CD14-positive monocyte (primary cell): ENCODE results near the gene SMARCB1. TPM values are rescaled to one million over a fixed set of nuclear protein-coding genes. Genes with fewer than 3 reads are reported as not detected.

ENCODE experiments used
- DNase-seq, 3 donors: peaks; one replicate each; pipeline ENCODE4 v3.0.0-alpha.2; 2011 to 2022
- H2AFZ ChIP-seq: 2 replicates; pipeline ENCODE4 v1.6.0; 2012; ENCODE audit warnings: mild to moderate bottlenecking, low read depth, low read length, inconsistent platforms; ENCODE audit not compliant: insufficient read depth, poor library complexity, severe bottlenecking
- H3K27ac ChIP-seq, 2 donors: 1 replicate in 1 of 2; 2 replicates in 1 of 2; pipeline ENCODE4 v1.5.1; 2012 to 2013; ENCODE audit warnings: low read length in 2 of 2, control low read depth in 1 of 2, inconsistent platforms in 1 of 2, low read depth in 1 of 2, mild to moderate bottlenecking in 1 of 2
- H3K27me3 ChIP-seq, 2 donors: one replicate each; pipeline versions ENCODE4 v1.6.0 to v1.6.1; 2011 to 2013; ENCODE audit warnings: low read length in 2 of 2; ENCODE audit not compliant: control insufficient read depth in 2 of 2, insufficient read depth in 2 of 2
- H3K36me3 ChIP-seq, 2 donors: replicated peaks in 1 of 2; 1 replicate in 1 of 2; 2 replicates in 1 of 2; pipeline versions ENCODE4 v1.5.1 to v1.6.1; 2012 to 2013; ENCODE audit warnings: low read length in 2 of 2, control low read depth in 1 of 2, inconsistent platforms in 1 of 2, mild to moderate bottlenecking in 1 of 2; ENCODE audit not compliant: insufficient read depth in 2 of 2, control insufficient read depth in 1 of 2
- H3K4me1 ChIP-seq, 2 donors: 1 replicate in 1 of 2; 2 replicates in 1 of 2; pipeline versions ENCODE4 v1.5.1 to v1.6.1; 2012 to 2013; ENCODE audit warnings: low read length in 2 of 2, control low read depth in 1 of 2, inconsistent platforms in 1 of 2, mild to moderate bottlenecking in 1 of 2, moderate library complexity in 1 of 2; ENCODE audit not compliant: insufficient read depth in 2 of 2, control insufficient read depth in 1 of 2
- H3K4me2 ChIP-seq: replicated peaks from 2 replicates; pipeline ENCODE3; 2012; ENCODE audit warnings: low read length, moderate library complexity, mild to moderate bottlenecking; ENCODE audit not compliant: poor library complexity, severe bottlenecking; ENCODE audit errors: extremely low read depth
- H3K4me3 ChIP-seq, 3 experiments: fragments of 200-600 bp in 1 of 3; sonication (generic) in 1 of 3; replicated peaks in 1 of 3; 1 replicate in 2 of 3; 2 replicates in 1 of 3; pipeline ENCODE4 v1.5.1; 2011 to 2013; ENCODE audit warnings: low read length in 3 of 3, mild to moderate bottlenecking in 3 of 3, control low read depth in 2 of 3, low read depth in 2 of 3, inconsistent platforms in 1 of 3, moderate library complexity in 1 of 3
- H3K79me2 ChIP-seq: 2 replicates; pipeline ENCODE4 v1.6.0; 2012; ENCODE audit warnings: mild to moderate bottlenecking, control low read depth, inconsistent platforms, low read length, moderate library complexity; ENCODE audit not compliant: insufficient read depth
- H3K9ac ChIP-seq: 2 replicates; pipeline ENCODE4 v1.6.0; 2017; ENCODE audit warnings: low read length, mild to moderate bottlenecking; ENCODE audit not compliant: insufficient read depth, poor library complexity, severe bottlenecking
- H3K9me3 ChIP-seq, 2 donors: replicated peaks in 1 of 2; 1 replicate in 1 of 2; 2 replicates in 1 of 2; pipeline versions ENCODE4 v1.5.1 to v1.6.1; 2012 to 2013; ENCODE audit warnings: low read length in 2 of 2, control low read depth in 1 of 2; ENCODE audit not compliant: control insufficient read depth in 1 of 2, insufficient read depth in 1 of 2
- H4K20me1 ChIP-seq: 2 replicates; pipeline ENCODE4 v1.6.0; 2012; ENCODE audit warnings: mild to moderate bottlenecking, low read length, control low read depth, moderate library complexity; ENCODE audit not compliant: insufficient read depth
- H3K27ac Mint-ChIP-seq, 7 donors: one replicate each; pipeline ENCODE4 v1.8.0; 2020; ENCODE audit warnings: mild to moderate bottlenecking in 7 of 7, mixed read lengths in 7 of 7, moderate library complexity in 6 of 7, inconsistent platforms in 2 of 7
- H3K27me3 Mint-ChIP-seq, 3 donors: one replicate each; pipeline ENCODE4 v1.8.0; 2021 to 2022; ENCODE audit warnings: low read depth in 3 of 3, mild to moderate bottlenecking in 3 of 3, mixed read lengths in 3 of 3, moderate library complexity in 3 of 3, inconsistent platforms in 1 of 3
- H3K36me3 Mint-ChIP-seq, 2 donors: one replicate each; pipeline ENCODE4 v1.8.0; 2020; ENCODE audit warnings: mixed read lengths in 2 of 2, inconsistent platforms in 1 of 2, mild to moderate bottlenecking in 1 of 2
- H3K4me1 Mint-ChIP-seq: one replicate; pipeline ENCODE4 v1.8.0; 2020; ENCODE audit warnings: mild to moderate bottlenecking, mixed read lengths
- H3K4me3 Mint-ChIP-seq, 2 donors: one replicate each; pipeline ENCODE4 v1.8.0; 2020; ENCODE audit warnings: mild to moderate bottlenecking in 2 of 2, mixed read lengths in 2 of 2, moderate library complexity in 1 of 2
- H3K9me3 Mint-ChIP-seq, 7 donors: one replicate each; pipeline ENCODE4 v1.8.0; 2020 to 2022; ENCODE audit warnings: mixed read lengths in 7 of 7, mild to moderate bottlenecking in 6 of 7, moderate library complexity in 6 of 7, inconsistent platforms in 2 of 7
- WGBS: methylation state at CpG from one replicate; pipeline ENCODE4 v1.1.5; 2013; ENCODE audit warnings: missing lambda C conversion rate; ENCODE audit not compliant: insufficient coverage; 5-methylcytosine and 5-hydroxymethylcytosine counted together
- intact Hi-C, 2 donors: fragments of 100-400 bp; cut with micrococcal nuclease; formaldehyde crosslinking; loops; one replicate each; pipeline versions ENCODE4 v1.15.0 to v1.15.1; 2023
- polyA plus RNA-seq, 3 donors: library from polyadenylated mRNA; depleted of rRNA in 1 of 3; unstranded in 2 of 3; stranded (reverse) in 1 of 3; fragments of 300-500 nt in 2 of 3; fragments of >200 nt in 1 of 3; fragmentation: Illumina TruSeq in 2 of 3; gene quantifications; 1 replicate in 2 of 3; 2 replicates in 1 of 3; pipeline ENCODE4 v1.2.3, GENCODE V29; 2012 to 2021
- TF ChIP-seq, protein P1 (sequence below): fragments of 200-600 bp; IDR thresholded peaks from one replicate; pipeline ENCODE4 v1.8.0; 2022; ENCODE audit warnings: antibody characterized with exemption, mild to moderate bottlenecking

SMARCB1 gene
- polyA plus RNA-seq, 3 donors, result 30.3 to 71.8 (median 31.5) TPM

DNA sequence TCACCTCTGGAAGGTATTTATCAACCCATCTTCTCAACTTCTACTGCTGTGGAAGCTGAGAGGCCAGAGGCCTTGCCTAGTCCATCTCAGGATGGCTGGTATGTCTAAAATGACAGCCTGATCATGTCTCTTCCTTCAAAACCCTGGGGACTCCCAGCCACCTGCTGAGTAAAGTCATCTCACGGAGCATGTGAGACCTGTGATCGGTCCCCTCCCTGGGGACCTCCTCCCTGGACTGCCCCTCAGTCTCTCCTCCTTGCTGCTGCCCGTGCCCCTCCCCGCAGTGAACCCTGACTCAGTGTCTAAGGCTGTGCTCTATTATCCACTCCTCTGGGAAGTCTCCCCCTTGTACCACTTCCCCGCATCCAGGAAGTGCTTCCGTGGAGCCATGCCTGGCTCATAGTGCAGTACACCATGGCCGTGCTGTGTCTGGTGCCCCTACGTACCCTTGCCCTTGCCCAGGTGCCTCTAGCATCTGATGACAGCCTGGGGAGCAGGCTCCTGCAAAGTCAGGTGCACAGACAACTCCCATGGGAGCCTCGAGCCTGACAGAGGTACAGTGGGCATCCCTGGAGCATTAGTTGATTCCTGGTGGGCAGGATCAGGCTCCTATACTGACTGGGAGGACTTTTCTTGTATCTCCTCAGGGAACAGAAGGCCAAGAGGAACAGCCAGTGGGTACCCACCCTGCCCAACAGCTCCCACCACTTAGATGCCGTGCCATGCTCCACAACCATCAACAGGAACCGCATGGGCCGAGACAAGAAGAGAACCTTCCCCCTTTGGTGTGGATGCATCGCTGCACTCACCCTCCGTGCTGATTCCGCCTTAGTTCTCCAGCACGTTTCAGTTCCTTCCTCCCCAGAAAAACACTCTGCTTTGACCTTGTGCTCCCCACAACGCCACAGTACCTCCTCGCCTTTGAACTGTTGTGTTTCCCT is 13.8 kb downstream of the SMARCB1 start:
- H3K4me1 Mint-ChIP-seq, result no peaks in the 10 kb centered on the region

DNA sequence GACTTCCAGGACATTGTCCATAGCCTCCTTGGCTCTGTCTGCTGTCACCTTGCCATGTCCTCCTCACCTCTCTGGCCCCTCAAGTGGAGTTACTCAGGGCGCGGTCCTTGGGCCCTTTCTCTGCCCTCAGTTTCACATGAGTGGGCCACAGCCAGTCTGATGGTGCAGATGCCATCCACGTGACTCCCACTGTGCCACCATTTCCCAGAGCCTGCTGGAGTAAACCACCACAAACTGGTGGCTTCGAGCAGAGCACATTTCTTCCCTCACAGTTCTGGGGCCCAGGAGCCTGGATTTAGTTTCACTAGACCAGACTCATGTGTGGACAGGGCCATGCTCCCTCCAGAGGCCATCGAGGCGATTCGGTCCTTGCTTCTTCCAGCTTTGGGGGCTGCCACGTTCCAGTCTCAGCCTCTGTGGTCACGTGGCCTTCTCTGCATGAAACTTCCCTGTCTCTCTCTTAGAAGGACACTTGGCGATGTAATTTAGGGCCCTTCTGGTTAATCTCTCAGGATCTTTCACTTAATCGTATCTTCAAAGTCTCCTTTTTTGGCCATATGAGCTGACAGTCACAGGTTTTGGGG is 14.6 kb downstream of the SMARCB1 start:
- no peaks in the 10 kb centered on the region for H3K4me1 ChIP-seq
- H3K27me3 Mint-ChIP-seq, result peaks cover 0 to 2% (median 0%) of the 10 kb centered on the region in 3 donors
- no peak overlapping the region for H3K4me3 ChIP-seq
- TF ChIP-seq, protein P1, sequence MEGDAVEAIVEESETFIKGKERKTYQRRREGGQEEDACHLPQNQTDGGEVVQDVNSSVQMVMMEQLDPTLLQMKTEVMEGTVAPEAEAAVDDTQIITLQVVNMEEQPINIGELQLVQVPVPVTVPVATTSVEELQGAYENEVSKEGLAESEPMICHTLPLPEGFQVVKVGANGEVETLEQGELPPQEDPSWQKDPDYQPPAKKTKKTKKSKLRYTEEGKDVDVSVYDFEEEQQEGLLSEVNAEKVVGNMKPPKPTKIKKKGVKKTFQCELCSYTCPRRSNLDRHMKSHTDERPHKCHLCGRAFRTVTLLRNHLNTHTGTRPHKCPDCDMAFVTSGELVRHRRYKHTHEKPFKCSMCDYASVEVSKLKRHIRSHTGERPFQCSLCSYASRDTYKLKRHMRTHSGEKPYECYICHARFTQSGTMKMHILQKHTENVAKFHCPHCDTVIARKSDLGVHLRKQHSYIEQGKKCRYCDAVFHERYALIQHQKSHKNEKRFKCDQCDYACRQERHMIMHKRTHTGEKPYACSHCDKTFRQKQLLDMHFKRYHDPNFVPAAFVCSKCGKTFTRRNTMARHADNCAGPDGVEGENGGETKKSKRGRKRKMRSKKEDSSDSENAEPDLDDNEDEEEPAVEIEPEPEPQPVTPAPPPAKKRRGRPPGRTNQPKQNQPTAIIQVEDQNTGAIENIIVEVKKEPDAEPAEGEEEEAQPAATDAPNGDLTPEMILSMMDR, result no peak
- no peak for DNase-seq
- peak overlapping the region in 1 of 2 donors; percentile 5 for H3K27ac ChIP-seq
- H3K27me3 ChIP-seq, result no peaks in the 10 kb centered on the region
- H3K36me3 ChIP-seq, result peaks cover 72 to 93% of the 10 kb centered on the region in 2 donors
- H3K4me3 Mint-ChIP-seq, result no peak overlapping the region
- H3K4me1 Mint-ChIP-seq, result no peaks in the 10 kb centered on the region
- peaks cover 78 to 97% of the 10 kb centered on the region in 2 donors for H3K36me3 Mint-ChIP-seq
- no peaks in the 10 kb centered on the region for H4K20me1 ChIP-seq
- WGBS, result 100% methylated on average over 7 of the region's 11 CpGs
- H3K9me3 Mint-ChIP-seq, result peaks cover 0 to 3% (median 0%) of the 10 kb centered on the region in 7 donors
- no peak overlapping the region for H3K4me2 ChIP-seq
- intact Hi-C loops, result no loop called here
- peak overlapping the region in 1 of 7 donors; percentile 44 for H3K27ac Mint-ChIP-seq
- no peak overlapping the region for H3K9ac ChIP-seq
- no peaks in the 10 kb centered on the region for H3K9me3 ChIP-seq
- no peaks in the 10 kb centered on the region for H3K79me2 ChIP-seq
- H2AFZ ChIP-seq, result no peak overlapping the region

More for the DNA sequence above, 13.8 kb downstream of the SMARCB1 start:
- Histone ChIP-seq H3K9ac (no peak overlapping the region), H3K27ac (no peak overlapping the region), H2AFZ (no peak overlapping the region), H4K20me1 (no peaks in the 10 kb centered on the region), H3K9me3 (no peaks in the 10 kb centered on the region), H3K4me1 (no peaks in the 10 kb centered on the region), H3K4me2 (no peak overlapping the region), H3K79me2 (no peaks in the 10 kb centered on the region), H3K27me3 (no peaks in the 10 kb centered on the region), H3K36me3 (peaks cover 70 to 93% of the 10 kb centered on the region in 2 donors), H3K4me3 (no peak overlapping the region)
- Mint-ChIP-seq H3K27ac (peak overlapping the region in 1 of 7 donors; percentile 44), H3K27me3 (peaks cover 0 to 2% (median 0%) of the 10 kb centered on the region in 3 donors), H3K36me3 (peaks cover 77 to 97% of the 10 kb centered on the region in 2 donors), H3K4me3 (no peak overlapping the region), H3K9me3 (peaks cover 0 to 3% (median 0%) of the 10 kb centered on the region in 7 donors)
- intact Hi-C loops, result no loop called here
- TF ChIP-seq, protein P1, result no peak
- 98% methylated on average over 18 of the region's 18 CpGs for WGBS
- no peak for DNase-seq
